Neuron (in vitro differentiated cells): ENCODE data around the gene RAB5IF.
"Not testable (repeated sequence)": the region's sequence is repeated elsewhere in the genome, so short reads cannot be mapped to it uniquely, and the experiment has no call there.

ENCODE experiments used
- H2AFZ ChIP-seq: one replicate; pipeline ENCODE4 v1.6.1; 2013; ENCODE audit warnings: low read depth, mild to moderate bottlenecking, inconsistent platforms, low read length, moderate library complexity
- H3K27me3 ChIP-seq: one replicate; pipeline ENCODE4 v1.6.1; 2013; ENCODE audit warnings: low read length; ENCODE audit not compliant: insufficient read depth
- H3K36me3 ChIP-seq: one replicate; pipeline ENCODE4 v1.6.1; 2013; ENCODE audit warnings: low read length; ENCODE audit not compliant: insufficient read depth
- H3K4me1 ChIP-seq: one replicate; pipeline ENCODE4 v1.6.1; 2013; ENCODE audit warnings: low read length; ENCODE audit not compliant: insufficient read depth
- H3K4me3 ChIP-seq: 2 replicates; pipeline ENCODE4 v1.5.1; 2013; ENCODE audit warnings: mild to moderate bottlenecking, low read length, moderate library complexity
- H3K9me3 ChIP-seq: one replicate; pipeline ENCODE4 v1.6.1; 2013; ENCODE audit warnings: low read length

The RAB5IF gene

GRCh38 chr20:36624944-36625324 lies 19.4 kb downstream of the RAB5IF start:
- no peaks in the 10 kb centered on the region for H3K36me3 ChIP-seq
- H2AFZ ChIP-seq, result no peak overlapping the region
- H3K4me1 ChIP-seq, result peaks cover 2% of the 10 kb centered on the region
- no peaks in the 10 kb centered on the region for H3K9me3 ChIP-seq
- no peak overlapping the region for H3K4me3 ChIP-seq
- H3K27me3 ChIP-seq, result no peaks in the 10 kb centered on the region

DNA sequence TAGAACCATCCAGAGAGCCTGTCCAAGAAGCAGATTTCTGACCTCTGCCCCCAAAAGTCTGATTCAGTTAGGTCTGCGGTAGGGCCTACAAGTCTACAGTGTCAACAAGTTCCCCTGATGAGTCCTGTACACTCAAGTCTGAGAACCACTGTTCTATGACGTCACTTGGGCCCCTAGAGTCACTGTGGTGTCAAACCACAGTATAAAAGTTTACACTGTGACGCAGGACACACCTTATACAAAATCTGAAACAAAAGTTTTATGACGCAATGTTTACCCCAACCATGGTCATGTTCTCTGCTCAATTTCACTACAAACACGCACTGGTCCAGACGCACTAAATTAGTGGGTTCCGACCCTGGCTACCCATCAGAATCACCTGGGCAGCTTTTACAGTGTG lies 22.5 kb downstream of the RAB5IF start:
- peaks cover 2% of the 10 kb centered on the region for H3K4me1 ChIP-seq
- no peaks in the 10 kb centered on the region for H3K27me3 ChIP-seq
- no peak overlapping the region for H2AFZ ChIP-seq
- H3K36me3 ChIP-seq, result no peaks in the 10 kb centered on the region
- no peaks in the 10 kb centered on the region for H3K9me3 ChIP-seq
- no peak overlapping the region for H3K4me3 ChIP-seq

- Histone ChIP-seq H3K36me3 (no peaks in the 10 kb centered on the region), H3K4me3 (no peak overlapping the region), H3K9me3 (no peaks in the 10 kb centered on the region), H3K4me1 (no peaks in the 10 kb centered on the region), H2AFZ (no peak overlapping the region), H3K27me3 (no peaks in the 10 kb centered on the region)
Measured at GRCh38 chr20:36629719-36630681, 24.4 kb downstream of the RAB5IF start.

DNA sequence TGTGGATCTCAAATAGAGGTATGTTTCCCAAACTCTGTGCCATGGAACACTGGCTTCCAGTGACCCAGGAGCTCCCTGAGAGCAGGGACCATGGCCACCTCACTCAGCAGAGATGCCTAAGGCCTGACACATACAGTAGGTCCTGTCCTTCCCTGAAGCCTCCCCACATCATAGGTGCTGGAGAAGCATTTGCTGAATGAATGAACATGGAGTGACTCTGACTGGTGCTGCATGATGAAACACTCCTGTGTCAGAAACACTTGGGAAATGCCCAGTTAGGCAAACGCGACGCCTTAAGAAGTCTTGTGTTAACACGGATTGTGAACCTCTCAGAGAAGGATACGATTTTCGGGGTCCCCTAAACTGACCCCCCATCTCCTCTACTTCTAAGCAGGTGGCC lies 26.1 kb downstream of the RAB5IF start:
- H3K9me3 ChIP-seq, result no peaks in the 10 kb centered on the region
- no peaks in the 10 kb centered on the region for H3K4me1 ChIP-seq
- no peaks in the 10 kb centered on the region for H3K36me3 ChIP-seq
- H3K4me3 ChIP-seq, result no peak overlapping the region
- H3K27me3 ChIP-seq, result no peaks in the 10 kb centered on the region
- H2AFZ ChIP-seq, result no peak overlapping the region

GRCh38 chr20:36632147-36632486 lies 26.5 kb downstream of the RAB5IF start:
- H3K4me1 ChIP-seq, result no peaks in the 10 kb centered on the region
- H3K4me3 ChIP-seq, result no peak overlapping the region
- no peaks in the 10 kb centered on the region for H3K36me3 ChIP-seq
- no peaks in the 10 kb centered on the region for H3K27me3 ChIP-seq
- H2AFZ ChIP-seq, result no peak overlapping the region
- H3K9me3 ChIP-seq, result no peaks in the 10 kb centered on the region

DNA sequence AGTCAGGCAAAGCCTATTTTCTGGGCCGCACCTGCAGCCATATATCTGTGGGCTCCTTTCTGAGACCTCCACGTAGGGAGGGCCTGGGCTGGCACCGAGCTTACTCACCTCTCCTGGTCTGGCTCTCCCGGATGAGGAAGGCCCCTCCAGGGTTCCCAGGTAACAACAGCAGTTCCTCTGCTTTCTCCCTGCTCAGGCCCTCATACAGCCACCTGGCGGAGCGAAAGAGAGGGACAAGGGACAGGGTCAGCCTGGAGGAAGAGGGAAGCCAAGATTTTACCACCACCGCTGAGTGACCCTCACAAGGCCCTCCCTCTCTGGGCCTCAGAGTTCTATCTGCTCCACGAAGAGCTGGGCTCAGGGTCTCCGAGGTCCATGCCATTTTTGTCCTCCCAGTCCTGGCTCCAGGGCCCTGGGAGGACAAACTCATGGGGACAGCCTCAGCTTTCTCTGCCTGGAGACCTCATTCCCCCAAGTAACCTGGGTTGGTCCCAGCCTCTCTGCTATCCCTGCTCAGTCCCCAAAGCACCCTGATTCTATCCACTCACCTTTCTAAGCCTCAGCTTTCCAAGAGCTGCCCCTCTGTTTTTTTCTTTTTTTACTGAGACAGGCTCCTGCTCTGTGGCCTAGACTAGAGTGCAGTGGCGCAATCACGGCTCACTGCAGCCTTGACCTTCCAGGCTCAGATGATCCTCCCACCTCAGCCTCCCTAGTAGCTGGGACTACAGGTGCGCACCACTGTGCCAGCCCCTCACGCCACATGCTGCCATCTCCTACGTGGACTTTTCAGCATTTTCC lies 27.1 kb downstream of the RAB5IF start:
- Histone ChIP-seq H2AFZ (no peak overlapping the region), H3K36me3 (no peaks in the 10 kb centered on the region), H3K4me3 (no peak overlapping the region), H3K9me3 (no peaks in the 10 kb centered on the region), H3K27me3 (no peaks in the 10 kb centered on the region), H3K4me1 (no peaks in the 10 kb centered on the region)

DNA sequence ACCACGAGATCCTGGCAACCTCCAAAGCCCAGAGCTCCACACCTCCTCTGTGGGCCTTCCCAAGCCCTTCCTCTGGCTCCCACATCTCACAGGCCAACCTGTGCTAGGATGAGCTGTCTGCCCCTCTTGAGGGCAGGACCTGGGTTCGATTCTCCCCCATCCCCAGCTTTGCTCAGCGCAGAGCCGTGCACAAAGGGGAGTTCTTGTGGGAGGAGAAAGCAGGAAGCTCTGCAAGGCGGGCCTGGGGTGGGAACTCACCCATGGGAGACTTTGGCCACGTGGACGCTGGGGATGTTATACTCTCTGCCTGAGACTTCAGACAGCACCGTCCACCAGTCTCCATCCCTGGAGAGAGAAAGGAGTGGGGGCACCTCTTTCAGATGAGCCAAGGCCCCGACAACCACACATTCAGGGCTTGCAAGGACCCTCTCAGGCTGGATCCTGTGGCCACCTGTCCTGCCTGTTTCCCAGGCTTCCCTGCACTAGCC lies 27.8 kb downstream of the RAB5IF start:
- H2AFZ ChIP-seq, result no peak overlapping the region
- no peaks in the 10 kb centered on the region for H3K4me1 ChIP-seq
- H3K27me3 ChIP-seq, result no peaks in the 10 kb centered on the region
- H3K9me3 ChIP-seq, result no peaks in the 10 kb centered on the region
- H3K4me3 ChIP-seq, result no peak overlapping the region
- no peaks in the 10 kb centered on the region for H3K36me3 ChIP-seq

- Histone ChIP-seq H2AFZ (no peak overlapping the region), H3K36me3 (no peaks in the 10 kb centered on the region), H3K4me1 (no peaks in the 10 kb centered on the region), H3K27me3 (no peaks in the 10 kb centered on the region), H3K4me3 (no peak overlapping the region), H3K9me3 (no peaks in the 10 kb centered on the region)
Measured at GRCh38 chr20:36634342-36634741, 28.8 kb downstream of the RAB5IF start.

DNA sequence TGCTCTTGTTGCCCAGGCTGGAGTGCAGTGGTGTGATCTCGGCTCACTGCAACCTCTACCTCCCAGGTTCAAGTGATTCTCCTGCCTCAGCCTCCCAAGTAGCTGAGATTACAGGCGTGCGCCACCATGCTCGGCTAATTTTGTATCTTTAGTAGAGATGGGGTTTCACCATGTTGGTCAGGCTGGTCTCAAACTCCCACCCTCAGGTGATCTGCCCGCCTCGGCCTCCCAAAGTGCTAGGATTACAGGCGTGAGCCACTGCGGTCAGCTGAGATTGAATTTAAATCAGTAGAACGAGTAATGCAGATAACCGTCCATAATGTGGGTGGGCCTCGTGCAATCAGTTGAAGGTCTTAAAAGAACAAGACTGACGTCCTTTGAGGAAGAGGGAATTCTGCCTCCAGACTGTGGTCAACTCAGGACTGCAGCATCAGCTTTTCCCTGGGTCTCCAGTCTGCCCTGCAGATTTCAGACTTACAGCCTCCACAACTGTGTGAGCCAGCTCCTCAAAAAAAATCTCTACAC lies 33.4 kb downstream of the RAB5IF start:
- not testable (repeated sequence) for H3K27me3 ChIP-seq, H3K36me3 ChIP-seq, H3K4me3 ChIP-seq, H3K9me3 ChIP-seq, H3K4me1 ChIP-seq, H2AFZ ChIP-seq

- no peaks in the 10 kb centered on the region for H3K4me1 ChIP-seq
- no peak overlapping the region for H3K4me3 ChIP-seq
- no peaks in the 10 kb centered on the region for H3K36me3 ChIP-seq
- no peaks in the 10 kb centered on the region for H3K9me3 ChIP-seq
- no peak overlapping the region for H2AFZ ChIP-seq
- H3K27me3 ChIP-seq, result no peaks in the 10 kb centered on the region
Measured at GRCh38 chr20:36641506-36641843, 35.9 kb downstream of the RAB5IF start.

GRCh38 chr20:36642136-36642535 lies 36.6 kb downstream of the RAB5IF start:
- Histone ChIP-seq H3K4me1 (no peaks in the 10 kb centered on the region), H3K27me3 (no peaks in the 10 kb centered on the region), H3K36me3 (no peaks in the 10 kb centered on the region), H3K4me3 (no peak overlapping the region), H3K9me3 (no peaks in the 10 kb centered on the region), H2AFZ (no peak overlapping the region)

- Histone ChIP-seq H3K36me3 (no peaks in the 10 kb centered on the region), H3K27me3 (no peaks in the 10 kb centered on the region), H3K4me3 (no peak overlapping the region), H3K4me1 (no peaks in the 10 kb centered on the region), H3K9me3 (no peaks in the 10 kb centered on the region), H2AFZ (no peak overlapping the region)
Measured at GRCh38 chr20:36644032-36644705, 38.6 kb downstream of the RAB5IF start.

DNA sequence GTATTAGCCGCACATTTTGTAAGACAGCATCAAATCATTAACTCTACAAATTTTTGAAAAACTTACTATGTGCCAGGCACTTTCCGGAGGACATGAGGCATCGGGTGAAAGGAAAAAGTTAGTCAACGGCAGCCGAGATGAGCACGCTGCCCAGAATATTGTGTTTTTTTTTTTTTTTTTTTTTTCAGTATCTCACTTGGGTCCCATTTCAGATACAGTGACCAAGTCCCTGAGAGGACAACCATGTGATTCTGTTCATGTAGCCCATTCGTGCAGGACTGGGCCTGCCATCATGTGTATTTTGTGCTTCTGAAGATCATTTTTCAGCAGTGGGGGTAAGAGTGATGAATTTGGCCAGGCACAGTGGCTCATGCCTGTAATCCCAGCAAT lies 39.1 kb downstream of the RAB5IF start:
- Histone ChIP-seq H3K9me3 (no peaks in the 10 kb centered on the region), H3K27me3 (no peaks in the 10 kb centered on the region), H3K4me3 (no peak overlapping the region), H3K4me1 (no peaks in the 10 kb centered on the region), H3K36me3 (no peaks in the 10 kb centered on the region), H2AFZ (no peak overlapping the region)
